Smooth muscle cell (in vitro differentiated cells): ENCODE results near the gene IMPG1. TPM values are rescaled to one million over a fixed set of nuclear protein-coding genes. Genes with fewer than 3 reads are reported as not detected.

Experiments used
- DNase-seq: peaks from one replicate; lab custom pipeline; 2025; ENCODE audit not compliant: unreplicated experiment; lab: John Stamatoyannopoulos, UW
- H2AFZ ChIP-seq: fragments of 200-600 bp; sonication (generic); 2 replicates; pipeline ENCODE4 v1.6.0; 2016; ENCODE audit warnings: antibody characterized with exemption, low read depth, mild to moderate bottlenecking
- H3F3A ChIP-seq: fragments of 200-600 bp; sonication (generic); 2 replicates; pipeline ENCODE4 v1.6.0; 2017; ENCODE audit warnings: antibody characterized with exemption, low read depth
- H3K27ac ChIP-seq: fragments of 200-600 bp; sonication (generic); 2 replicates; pipeline ENCODE4 v1.5.1; 2016; ENCODE audit warnings: low read depth, mild to moderate bottlenecking
- H3K27me3 ChIP-seq: fragments of 200-600 bp; sonication (generic); 2 replicates; pipeline ENCODE4 v1.6.1; 2016; ENCODE audit warnings: low read depth, mild to moderate bottlenecking
- H3K36me3 ChIP-seq: fragments of 200-600 bp; sonication (generic); 2 replicates; pipeline ENCODE4 v1.5.1; 2016; ENCODE audit warnings: low read depth
- H3K4me1 ChIP-seq: fragments of 200-600 bp; sonication (generic); 2 replicates; pipeline ENCODE4 v1.5.1; 2016; ENCODE audit warnings: low read depth
- H3K4me2 ChIP-seq: fragments of 200-600 bp; sonication (generic); 2 replicates; pipeline ENCODE4 v1.6.0; 2016; ENCODE audit warnings: mild to moderate bottlenecking
- H3K4me3 ChIP-seq: fragments of 200-600 bp; sonication (generic); 2 replicates; pipeline ENCODE4 v1.5.1; 2016; ENCODE audit warnings: mild to moderate bottlenecking
- H3K79me2 ChIP-seq: fragments of 200-600 bp; sonication (generic); 2 replicates; pipeline ENCODE4 v1.6.0; 2016; ENCODE audit warnings: low read depth, mild to moderate bottlenecking
- H3K9ac ChIP-seq: fragments of 200-600 bp; sonication (generic); 2 replicates; pipeline ENCODE4 v1.6.0; 2016; ENCODE audit warnings: low read depth
- H3K9me3 ChIP-seq: fragments of 200-600 bp; sonication (generic); replicated peaks from 2 replicates; pipeline ENCODE4 v1.5.1; 2016; ENCODE audit warnings: low read depth
- H4K20me1 ChIP-seq: fragments of 200-600 bp; sonication (generic); 2 replicates; pipeline ENCODE4 v1.6.0; 2016; ENCODE audit warnings: low read depth
- CTCF ChIP-seq: fragments of 200-600 bp; sonication (generic); IDR thresholded peaks from 2 replicates; pipeline ENCODE4 v1.5.1; 2017; ENCODE audit warnings: borderline replicate concordance, mild to moderate bottlenecking, antibody characterized with exemption; ENCODE audit not compliant: insufficient read depth, poor library complexity, severe bottlenecking
- WGBS: methylation state at CpG from one replicate; pipeline ENCODE4 v1.1.7; 2016; ENCODE audit warnings: low lambda C conversion rate; 5-methylcytosine and 5-hydroxymethylcytosine counted together
- polyA plus RNA-seq: library from polyadenylated mRNA; unstranded; fragments of >200 nt; fragmentation: Nextera tagmentation; extraction: Ambion mirVana; gene quantifications from 2 replicates; pipeline ENCODE4 v1.2.1, GENCODE V29; 2016
- small RNA-seq: library from RNA; depleted of rRNA; stranded (forward); fragments of <200 nt; gene quantifications from one replicate; pipeline ENCODE3, GENCODE V24; 2014
- total RNA-seq: library from RNA; depleted of rRNA; stranded (reverse); fragments of >200 nt; gene quantifications from 2 replicates; pipeline ENCODE4 v1.2.3, GENCODE V29; 2014

The IMPG1 gene
- total and polyA plus RNA-seq, 2 experiments from 2014 or later, result not detected

DNA sequence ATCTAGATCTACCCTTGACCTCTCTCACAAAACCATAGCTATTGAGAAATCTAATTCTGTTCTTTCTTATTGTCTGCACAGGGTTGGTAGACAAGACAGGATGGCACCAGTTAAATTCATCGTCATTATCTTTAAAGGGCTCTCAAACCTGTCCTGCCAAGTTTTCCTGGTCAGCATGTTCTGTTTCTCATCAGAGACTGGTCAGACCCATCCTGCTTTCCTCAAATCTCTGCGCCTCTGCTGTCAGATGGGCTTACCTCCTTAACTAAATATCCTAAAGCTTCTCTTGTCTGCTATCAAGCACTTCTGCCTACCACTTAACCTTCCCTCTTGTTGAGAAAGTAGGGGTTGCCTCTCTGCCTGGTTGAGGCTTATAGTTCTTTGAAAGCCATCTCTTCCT lies 198.2 kb downstream of the IMPG1 start:
- H3K27me3 ChIP-seq, result no peaks in the 10 kb centered on the region
- TF ChIP-seq CTCF, result no peak
- H3K27ac ChIP-seq, result no peak overlapping the region

More for the DNA sequence above, 198.2 kb downstream of the IMPG1 start:
- Histone ChIP-seq H3K79me2 (no peaks in the 10 kb centered on the region), H3K36me3 (no peaks in the 10 kb centered on the region), H3K4me3 (no peak overlapping the region), H3F3A (no peaks in the 10 kb centered on the region), H3K9me3 (no peaks in the 10 kb centered on the region), H2AFZ (no peak overlapping the region), H4K20me1 (no peaks in the 10 kb centered on the region), H3K4me1 (no peaks in the 10 kb centered on the region), H3K4me2 (no peak overlapping the region), H3K9ac (no peak overlapping the region)
- no peak for DNase-seq
- WGBS, result 28% methylated on average over 2 of the region's 2 CpGs

Small RNA genes lying within 50 kb of the gene (small RNA-seq; reads per million reads assigned to genes)
- gene RF00019 (not detected), gene RNU6-248P (not detected)
